GM10248 (cell line): ENCODE results near the gene SNAPC1.

Source experiments
- CTCF ChIA-PET: fragments of 300-600 bp; sonication (Branson Sonifier 250); formaldehyde crosslinking; extraction: SDS; loops from one replicate; lab custom pipeline; 2021; ENCODE audit warnings: antibody characterized with exemption; lab: Yijun Ruan, JAX
- POLR2A ChIA-PET: fragments of 350-650 bp; sonication (Branson Sonifier 250); formaldehyde crosslinking; extraction: SDS; loops from one replicate; lab custom pipeline; 2020; ENCODE audit warnings: antibody characterized with exemption; lab: Yijun Ruan, JAX
- DNase-seq: peaks from one replicate; pipeline ENCODE4 v3.0.0; 2012; ENCODE audit errors: extremely low spot score
- TF ChIP-seq, protein P1 (sequence below): IDR thresholded peaks from 2 replicates; pipeline ENCODE4 v1.5.1; 2012; ENCODE audit warnings: mild to moderate bottlenecking, low read depth; ENCODE audit errors: extremely low read depth, missing control alignments, control extremely low read depth

SNAPC1 gene

DNA sequence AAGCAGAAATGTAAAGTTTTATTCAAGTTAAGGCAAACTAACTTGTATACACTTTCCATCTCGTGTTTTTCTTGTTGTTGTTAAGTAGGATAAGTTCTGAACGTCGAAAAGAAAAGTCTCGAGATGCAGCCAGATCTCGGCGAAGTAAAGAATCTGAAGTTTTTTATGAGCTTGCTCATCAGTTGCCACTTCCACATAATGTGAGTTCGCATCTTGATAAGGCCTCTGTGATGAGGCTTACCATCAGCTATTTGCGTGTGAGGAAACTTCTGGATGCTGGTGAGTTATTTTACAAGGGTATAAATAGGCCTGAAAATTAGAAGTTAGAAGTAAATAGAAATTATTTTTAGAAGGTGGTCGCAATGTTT, 41.9 kb upstream of the SNAPC1 start:
- POLR2A ChIA-PET: interaction anchor here (1.0 to 1.7 kb wide), 3 partner anchors 14 to 29 kb away, joined by 3 to 5 read pairs (median 4); partner anchors contain the start of gene HIF1A
- CTCF ChIA-PET: interaction anchor here (0.8 to 3.2 kb wide), 6 partner anchors 13 to 244 kb away, joined by 3 to 16 read pairs (median 6); no protein-coding TSS in a partner anchor
- TF ChIP-seq, protein P1, sequence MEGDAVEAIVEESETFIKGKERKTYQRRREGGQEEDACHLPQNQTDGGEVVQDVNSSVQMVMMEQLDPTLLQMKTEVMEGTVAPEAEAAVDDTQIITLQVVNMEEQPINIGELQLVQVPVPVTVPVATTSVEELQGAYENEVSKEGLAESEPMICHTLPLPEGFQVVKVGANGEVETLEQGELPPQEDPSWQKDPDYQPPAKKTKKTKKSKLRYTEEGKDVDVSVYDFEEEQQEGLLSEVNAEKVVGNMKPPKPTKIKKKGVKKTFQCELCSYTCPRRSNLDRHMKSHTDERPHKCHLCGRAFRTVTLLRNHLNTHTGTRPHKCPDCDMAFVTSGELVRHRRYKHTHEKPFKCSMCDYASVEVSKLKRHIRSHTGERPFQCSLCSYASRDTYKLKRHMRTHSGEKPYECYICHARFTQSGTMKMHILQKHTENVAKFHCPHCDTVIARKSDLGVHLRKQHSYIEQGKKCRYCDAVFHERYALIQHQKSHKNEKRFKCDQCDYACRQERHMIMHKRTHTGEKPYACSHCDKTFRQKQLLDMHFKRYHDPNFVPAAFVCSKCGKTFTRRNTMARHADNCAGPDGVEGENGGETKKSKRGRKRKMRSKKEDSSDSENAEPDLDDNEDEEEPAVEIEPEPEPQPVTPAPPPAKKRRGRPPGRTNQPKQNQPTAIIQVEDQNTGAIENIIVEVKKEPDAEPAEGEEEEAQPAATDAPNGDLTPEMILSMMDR: no peak
- no peak for DNase-seq

DNA sequence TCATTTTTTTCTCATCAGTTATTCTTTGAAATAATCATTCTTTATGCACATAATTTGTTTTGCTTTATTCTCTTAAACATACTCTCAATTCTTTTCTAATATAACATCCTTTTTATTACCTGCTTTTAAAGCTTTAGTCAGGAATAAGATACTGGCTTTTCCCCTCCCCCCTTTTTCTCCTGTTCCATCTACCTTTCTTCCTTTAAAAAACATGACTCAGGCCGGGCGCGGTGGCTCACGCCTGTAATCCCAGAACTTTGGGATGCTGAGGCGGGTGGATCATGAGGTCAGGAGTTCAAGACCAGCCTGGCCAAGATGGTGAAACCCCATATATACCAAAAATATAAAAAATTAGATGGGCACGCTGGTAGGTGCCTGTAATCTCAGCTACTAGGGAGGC, 41.5 kb upstream of the SNAPC1 start:
- TF ChIP-seq, protein P1: no peak
- CTCF ChIA-PET: interaction anchor here (1.4 to 3.2 kb wide), 4 partner anchors 14 to 245 kb away, joined by 4 to 16 read pairs (median 6); no protein-coding TSS in a partner anchor
- POLR2A ChIA-PET: interaction anchor here (1.0 to 1.5 kb wide), 2 partner anchors 26 to 28 kb away, joined by 3 to 4 read pairs; partner anchors contain the start of gene HIF1A
- DNase-seq: no peak

DNA sequence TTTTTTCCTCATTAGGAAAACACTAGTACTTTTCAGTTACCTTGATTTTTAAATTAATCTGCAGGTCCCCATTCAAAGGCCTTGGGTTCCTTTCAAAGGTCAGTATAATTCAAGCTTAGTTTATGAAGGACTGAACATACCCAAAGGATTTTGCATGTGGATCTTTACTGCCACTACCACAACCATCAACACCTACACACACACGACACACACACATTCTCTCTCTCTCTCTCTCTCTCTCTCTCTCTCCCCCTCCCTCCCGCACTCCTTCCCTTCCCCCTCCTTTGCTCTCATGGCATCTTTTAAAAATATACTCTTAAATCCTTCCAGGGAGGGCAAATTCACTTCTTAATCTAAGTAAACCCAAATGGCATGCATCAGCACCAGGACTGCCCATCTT, 38.1 kb upstream of the SNAPC1 start:
- ChIA-PET CTCF (interaction anchor here (1.2 to 2.8 kb wide), 2 partner anchors 9 to 15 kb away, joined by 3 to 8 read pairs; no protein-coding TSS in a partner anchor), POLR2A (no interaction called here)
- TF ChIP-seq, protein P1: no peak
- no peak for DNase-seq

DNA sequence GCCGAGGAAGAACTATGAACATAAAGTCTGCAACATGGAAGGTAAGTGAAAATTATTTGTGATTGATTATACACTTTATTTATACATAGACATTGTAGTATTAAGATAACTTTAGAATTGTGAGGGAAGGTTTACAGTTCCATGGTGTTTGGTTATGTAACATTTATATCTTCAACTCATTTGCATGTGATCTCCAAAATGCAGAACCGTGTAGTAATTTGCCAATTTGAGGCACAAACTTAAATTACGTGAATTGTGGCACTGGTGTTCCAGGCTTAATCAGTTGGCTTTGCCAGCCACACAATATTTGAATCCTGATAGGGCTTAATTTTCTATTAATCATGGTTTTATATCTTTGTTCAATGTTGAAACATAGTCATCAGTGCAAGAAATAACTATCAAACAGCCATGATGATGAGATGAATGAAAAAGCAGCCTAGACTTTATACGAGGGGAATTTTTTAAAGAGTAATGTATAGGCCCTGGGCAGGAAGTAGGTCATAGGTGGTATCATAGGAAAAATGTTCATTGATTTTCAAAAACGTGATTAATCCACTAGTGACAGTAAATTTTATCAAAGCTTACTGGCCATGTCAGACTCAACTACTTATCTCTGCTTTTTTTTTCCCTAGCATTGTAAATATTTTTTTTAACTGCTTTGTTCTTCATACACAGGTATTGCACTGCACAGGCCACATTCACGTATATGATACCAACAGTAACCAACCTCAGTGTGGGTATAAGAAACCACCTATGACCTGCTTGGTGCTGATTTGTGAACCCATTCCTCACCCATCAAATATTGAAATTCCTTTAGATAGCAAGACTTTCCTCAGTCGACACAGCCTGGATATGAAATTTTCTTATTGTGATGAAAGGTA, 35.2 kb upstream of the SNAPC1 start:
- POLR2A ChIA-PET: no interaction called here

DNA sequence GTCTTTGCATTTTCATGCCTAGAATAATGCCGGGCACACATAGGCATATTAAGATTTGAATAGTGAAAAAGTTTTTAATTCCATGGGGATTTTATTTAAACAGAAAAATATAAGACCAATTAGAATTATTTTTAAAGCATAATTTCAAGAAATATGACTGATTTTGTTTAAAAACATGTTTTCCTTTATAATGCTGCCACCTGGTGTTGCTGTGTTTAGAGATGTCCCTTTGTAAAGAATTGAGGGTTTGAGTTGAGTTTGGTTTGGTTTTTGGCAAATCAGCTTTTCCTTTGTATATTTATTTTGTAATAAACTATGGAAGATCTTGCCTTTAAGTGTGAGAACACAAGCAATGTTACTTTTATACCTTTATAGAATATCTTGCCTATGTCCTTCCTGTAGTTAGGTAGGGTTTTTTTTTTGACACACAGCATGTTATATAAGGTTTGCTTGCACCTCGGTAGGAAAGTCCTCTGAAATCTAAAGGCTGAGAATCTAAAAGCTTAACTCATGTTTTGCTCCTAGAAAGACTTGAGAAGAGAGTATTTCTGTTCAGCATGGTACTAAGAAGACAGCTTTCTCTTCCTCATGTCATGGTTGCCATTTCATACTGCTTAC, 31.4 kb upstream of the SNAPC1 start:
- TF ChIP-seq, protein P1: peak; percentile 42
- DNase-seq: no peak
- ChIA-PET CTCF (interaction anchor here (0.8 to 3.4 kb wide), 10 partner anchors 11 to 274 kb away, joined by 3 to 13 read pairs (median 4); no protein-coding TSS in a partner anchor), POLR2A (no interaction called here)

More for the DNA sequence above, 35.2 kb upstream of the SNAPC1 start:
- no peak for DNase-seq
- TF ChIP-seq, protein P1: no peak
- CTCF ChIA-PET: interaction anchor here (1.4 to 3.4 kb wide), 5 partner anchors 12 to 47 kb away, joined by 4 to 13 read pairs (median 6); no protein-coding TSS in a partner anchor

DNA sequence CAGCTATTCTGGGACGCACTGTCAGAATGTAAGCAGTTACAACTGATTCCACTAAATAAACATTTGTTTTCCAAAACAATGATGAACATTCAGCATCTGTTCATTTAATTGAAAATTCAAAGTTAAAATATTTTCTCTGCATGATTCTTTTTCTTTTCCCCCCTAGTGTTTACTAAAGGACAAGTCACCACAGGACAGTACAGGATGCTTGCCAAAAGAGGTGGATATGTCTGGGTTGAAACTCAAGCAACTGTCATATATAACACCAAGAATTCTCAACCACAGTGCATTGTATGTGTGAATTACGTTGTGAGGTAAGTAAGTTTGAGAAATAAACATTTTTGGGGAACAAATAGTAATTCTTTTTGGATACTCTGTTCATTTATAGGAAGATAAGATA, 28.2 kb upstream of the SNAPC1 start:
- POLR2A ChIA-PET: interaction anchor here (0.6 kb wide), 1 partner anchor 139 kb away, joined by 3 read pairs; no protein-coding TSS in a partner anchor
- TF ChIP-seq, protein P1: no peak
- no peak for DNase-seq
- CTCF ChIA-PET: interaction anchor here (1.1 to 1.4 kb wide), 5 partner anchors 8 to 28 kb away, joined by 3 to 5 read pairs (median 3); no protein-coding TSS in a partner anchor
